LoVo (cell line): ENCODE data around the gene NSL1.
A peak's percentile ranks its signal among the peaks of the same experiment; 100 is the strongest.

Source experiments
- DNase-seq: peaks from one replicate; pipeline ENCODE4 v3.0.0-alpha.2; 2016; ENCODE audit warnings: low spot score

NSL1 gene

GRCh38 chr1:212703991-212704564 lies 87.5 kb downstream of the NSL1 start:
- no peak for DNase-seq

- DNase-seq = no peak
Measured at GRCh38 chr1:212702672-212703071, 88.9 kb downstream of the NSL1 start.

DNA sequence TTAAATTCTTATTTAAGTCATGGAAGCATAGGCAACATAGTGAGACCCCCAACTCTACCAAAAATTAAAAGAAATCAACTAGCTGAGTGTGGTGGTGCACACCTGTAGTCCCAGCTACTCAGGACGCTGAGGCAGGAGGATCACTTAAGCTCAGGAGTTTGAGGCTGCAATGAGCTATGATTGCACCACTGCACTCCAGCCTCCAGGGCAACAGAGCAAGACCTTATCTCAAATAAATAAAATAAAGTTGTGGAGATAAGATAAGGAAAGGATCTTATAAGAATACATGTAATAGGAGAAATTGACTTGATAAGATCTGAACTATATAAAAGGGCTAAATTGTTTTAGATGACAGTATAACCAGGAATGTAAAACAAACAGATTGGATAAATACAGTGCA lies 89.7 kb downstream of the NSL1 start:
- peak; percentile 50 for DNase-seq

DNA sequence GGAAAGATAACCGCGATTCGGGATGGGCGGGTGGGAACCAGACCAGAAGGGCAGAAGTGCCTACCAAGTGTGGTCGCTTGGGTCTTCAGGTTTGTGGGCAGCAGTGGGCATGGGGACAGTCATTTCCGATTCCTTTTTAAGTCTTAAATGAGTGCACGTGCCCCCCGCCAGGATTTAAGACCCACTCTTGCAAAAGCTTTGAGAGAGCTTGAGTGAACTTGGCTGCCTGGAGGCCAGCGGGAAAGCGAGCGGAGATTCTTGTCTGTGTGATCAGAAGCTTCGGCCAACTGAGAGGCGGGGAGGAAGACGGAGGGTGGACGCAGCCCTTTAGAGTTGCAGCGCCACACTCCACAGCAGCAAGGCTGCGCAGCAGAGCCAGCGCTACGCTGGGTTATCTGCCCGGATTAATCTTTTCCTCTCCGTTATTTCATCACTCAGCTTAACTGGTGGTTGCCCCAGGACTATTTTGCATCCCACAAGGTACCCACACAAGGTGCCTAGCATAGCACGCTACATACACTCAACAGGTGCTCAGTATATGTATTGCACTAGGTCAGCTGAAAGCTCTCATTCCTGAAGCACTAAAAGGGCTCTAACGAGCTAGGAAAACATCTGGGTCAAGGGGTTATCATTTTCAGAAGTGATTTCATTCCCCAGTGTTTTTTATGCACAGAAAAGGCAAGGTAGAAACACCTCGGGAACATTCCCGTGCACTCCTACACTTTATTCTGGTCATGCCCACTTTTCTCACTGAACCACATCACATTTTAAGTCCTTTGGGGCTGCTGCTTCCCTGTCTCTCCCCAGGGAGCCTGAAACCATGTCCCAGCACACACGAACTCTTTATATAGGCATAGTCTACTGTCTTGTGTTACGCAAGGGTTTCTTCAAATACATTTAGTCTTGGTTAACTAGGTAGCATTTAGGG lies 90.4 kb downstream of the NSL1 start:
- DNase-seq = no peak

DNA sequence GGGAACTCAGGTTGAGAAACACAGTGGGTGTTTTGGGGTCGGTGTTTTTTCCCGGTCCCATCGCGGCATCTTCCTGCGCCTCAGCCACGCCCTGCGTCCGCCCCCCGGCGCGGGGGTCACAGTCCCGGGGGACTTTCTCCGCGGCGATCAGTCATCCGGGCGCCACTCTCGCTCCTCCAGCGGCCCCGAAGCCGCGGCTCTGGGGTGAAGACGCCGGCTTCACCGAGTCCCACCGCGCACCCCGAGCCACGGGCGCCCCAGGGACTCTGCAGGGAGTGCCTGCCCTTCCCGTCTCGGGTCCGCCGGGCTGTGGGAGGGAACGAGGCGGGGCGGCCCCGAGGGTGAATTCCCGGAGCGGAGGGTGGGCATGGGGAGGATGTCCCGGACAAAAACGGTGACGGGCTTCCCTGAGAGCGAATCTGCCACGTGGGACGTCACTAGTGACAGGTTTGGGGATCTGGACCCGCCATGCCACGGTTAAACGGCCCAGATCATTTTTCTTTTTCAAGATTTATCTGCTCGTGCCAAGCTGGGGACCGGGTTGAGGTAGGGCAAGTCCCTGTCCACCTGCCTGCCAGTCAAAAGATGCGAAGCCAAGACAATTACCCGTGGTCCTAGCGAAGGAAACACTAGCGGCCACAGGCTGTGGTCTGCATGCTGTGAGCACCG lies 91.2 kb downstream of the NSL1 start:
- DNase-seq = peak; percentile 15

DNA sequence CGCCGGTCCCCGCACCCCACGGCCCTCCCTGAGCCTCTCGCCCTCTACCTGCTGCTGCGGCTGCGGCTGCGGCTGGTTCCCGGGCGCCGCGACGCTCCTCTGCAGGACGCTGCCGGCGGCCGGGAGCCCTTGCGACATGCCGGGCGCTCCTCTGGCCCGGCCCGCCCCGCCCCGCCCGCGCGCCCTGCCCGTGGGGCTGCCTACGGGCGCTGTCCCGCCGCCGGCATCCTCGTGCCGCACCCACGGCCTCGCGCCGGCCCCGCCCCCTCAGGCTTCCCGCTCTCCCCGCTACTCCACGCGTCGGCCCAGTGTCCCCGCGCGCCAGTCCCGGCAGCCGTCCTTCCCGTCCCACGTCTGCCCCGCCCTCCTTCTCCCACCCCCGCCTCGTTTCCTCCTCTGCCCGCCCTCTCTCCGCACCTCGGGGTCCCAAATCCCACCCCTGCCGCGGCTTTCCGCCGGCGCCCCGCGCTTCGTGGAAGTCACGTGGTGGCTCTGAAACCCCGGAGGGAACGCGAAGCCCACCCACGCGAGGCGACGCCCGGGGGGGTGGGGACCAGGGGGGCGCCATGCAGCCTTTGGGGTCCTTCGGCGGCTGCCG lies 91.9 kb downstream of the NSL1 start, which contains the start of gene BATF3:
Gene BATF3 (minus strand): TSS at position 216 of the 598 bp plus-strand sequence. CDS start 78 bp downstream, at position 138.
- peak; percentile 26 for DNase-seq

DNA sequence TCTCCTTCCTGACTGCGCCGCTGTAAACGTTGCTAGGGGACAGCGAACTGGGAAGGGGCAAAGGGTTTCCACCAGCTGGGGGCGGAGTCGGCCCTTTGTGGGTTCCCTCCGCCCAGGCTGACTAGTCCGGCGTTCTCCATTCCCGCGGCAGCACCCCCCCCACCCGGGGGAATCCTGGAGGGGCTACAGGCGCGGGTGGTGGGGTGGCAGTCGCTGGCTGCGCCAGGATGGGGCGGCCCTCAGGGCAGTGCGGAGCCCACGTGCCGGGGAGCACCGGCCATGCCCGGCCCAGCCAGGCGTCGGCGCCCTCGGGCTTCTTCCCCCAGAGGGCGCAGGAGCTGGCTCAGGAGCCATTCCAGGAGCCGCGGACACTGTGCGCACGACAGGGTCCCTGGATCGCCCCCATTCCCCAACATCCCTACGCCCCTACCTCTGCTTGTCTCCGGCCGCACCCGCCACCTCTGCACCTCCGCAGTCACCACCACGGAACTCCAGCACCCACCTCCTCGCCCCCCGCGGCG lies 92.4 kb downstream of the NSL1 start:
- DNase-seq = peak; percentile 58

DNA sequence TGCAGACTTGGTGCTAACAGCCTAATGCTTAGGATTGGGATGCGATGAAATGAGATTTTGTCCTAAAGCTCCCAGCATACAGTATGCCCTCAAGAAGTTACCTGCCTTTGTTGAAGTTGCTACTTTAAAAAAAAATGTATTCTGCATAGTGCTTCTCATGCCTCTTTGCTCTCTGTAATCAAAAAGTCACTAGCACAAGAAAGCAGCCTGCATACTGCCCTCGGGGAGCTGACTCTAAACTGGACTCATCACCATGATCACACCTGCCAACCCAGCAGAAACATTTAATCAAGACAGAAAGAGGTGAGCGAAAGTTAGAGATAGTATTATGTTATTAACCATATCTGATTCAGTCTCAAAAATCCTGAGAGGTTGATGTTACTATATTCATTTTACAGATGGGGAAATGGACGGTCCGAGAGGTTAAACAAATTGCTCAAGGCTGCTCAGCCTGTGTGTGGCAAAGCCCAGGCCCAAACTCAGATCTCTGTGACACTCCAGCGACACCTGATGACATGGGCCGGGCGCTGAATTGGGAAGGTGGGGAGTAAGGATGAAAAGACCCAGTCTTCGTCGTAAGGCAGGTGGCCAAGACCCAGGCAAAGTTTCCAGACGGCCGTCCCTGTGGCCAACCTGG lies 93.0 kb downstream of the NSL1 start:
- DNase-seq = no peak

DNA sequence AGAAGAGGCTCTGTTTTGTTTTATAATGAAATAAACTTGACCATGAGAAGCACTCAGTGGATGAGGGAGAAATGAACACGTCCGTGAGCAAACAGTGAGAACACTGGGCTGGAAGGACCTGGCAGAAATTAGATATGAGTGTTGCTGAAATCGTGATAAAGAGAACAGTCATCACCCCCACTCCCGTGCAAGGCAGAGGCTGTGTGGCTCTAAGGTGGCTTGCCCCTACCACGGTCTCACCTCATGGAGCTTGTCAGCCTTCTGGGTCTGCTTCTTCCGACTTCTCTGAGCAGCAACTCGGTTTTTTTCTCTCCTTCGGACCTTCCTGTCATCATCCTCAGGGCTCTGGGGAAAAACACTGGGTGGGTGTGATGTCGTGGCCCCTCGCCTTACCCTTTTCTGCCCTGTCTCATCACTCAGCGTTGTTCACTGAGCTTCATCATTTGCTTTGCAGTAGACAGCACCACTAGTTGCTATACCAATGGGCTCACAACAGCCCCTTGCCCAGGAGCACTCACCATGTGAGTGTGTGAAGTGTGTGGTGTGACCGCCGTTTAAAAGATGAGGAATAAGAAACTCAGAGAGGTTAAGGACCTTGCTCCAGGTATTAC lies 94.8 kb downstream of the NSL1 start:
- no peak for DNase-seq

DNA sequence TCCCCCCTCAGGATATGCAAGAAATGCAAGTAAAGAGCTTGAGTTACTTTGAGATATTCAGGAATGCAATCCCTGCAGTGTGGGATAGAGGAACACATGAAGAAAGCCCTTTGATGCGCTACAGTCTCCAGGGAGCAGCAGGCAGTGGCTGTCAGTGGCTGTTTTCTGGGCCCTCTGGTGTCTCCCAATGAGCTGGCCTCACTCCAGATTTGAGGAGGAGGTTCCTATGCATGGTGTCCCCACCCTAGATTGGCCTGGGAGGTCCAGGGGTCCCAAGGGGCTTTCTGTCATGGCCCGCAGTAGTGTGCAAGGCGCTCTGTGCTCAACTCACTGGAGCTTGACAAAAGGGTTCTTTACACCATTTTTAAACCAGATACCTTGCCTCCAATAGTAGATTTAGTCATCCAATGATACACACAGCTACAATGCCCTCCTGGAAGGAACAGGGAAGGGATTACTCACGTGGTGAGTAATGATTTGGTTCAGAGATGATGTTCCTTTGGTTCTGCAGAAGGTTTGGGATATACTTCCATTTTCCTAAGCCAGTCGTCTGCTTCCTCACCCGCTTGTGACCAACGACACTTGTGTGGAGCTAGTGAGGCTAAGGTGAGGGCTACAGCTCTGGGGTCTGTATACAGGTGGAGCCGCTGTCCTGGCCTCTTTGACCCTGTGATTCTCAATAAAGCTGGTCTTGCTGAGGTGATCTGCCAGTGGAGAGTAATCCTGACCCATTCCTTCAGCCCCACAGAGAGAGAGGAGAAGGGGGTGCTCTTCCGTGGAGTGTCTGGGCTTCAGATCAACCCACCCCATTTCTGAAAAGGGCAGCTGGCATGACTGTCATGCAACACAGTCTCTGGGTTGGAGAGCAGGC lies 98.6 kb downstream of the NSL1 start:
- no peak for DNase-seq

DNA sequence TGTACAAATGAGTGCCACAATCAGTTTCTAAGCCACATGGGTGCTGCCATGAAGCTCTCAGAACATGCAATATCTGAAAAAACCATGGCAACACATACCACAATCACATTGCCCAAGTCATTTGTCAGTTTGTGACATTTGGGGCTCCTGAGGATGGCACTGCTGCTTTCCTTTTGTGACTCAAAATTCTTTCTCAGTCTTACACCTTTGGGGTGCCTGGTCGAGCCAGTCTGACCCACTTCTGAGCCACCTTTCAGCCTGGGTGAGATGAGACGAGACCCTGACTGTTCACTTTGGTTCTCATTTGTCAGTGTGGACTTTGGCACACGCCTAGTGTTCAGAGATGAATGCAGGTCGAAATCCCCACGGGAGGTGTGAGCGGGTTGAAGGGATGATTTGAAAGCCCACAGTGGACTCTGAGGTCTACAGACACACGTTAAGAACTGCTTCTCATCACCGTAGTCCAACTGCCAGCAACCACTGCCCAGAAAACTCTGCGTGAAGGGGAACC lies 100.0 kb downstream of the NSL1 start:
- no peak for DNase-seq

GRCh38 chr1:212690816-212691403 lies 100.7 kb downstream of the NSL1 start:
- DNase-seq = no peak

DNA sequence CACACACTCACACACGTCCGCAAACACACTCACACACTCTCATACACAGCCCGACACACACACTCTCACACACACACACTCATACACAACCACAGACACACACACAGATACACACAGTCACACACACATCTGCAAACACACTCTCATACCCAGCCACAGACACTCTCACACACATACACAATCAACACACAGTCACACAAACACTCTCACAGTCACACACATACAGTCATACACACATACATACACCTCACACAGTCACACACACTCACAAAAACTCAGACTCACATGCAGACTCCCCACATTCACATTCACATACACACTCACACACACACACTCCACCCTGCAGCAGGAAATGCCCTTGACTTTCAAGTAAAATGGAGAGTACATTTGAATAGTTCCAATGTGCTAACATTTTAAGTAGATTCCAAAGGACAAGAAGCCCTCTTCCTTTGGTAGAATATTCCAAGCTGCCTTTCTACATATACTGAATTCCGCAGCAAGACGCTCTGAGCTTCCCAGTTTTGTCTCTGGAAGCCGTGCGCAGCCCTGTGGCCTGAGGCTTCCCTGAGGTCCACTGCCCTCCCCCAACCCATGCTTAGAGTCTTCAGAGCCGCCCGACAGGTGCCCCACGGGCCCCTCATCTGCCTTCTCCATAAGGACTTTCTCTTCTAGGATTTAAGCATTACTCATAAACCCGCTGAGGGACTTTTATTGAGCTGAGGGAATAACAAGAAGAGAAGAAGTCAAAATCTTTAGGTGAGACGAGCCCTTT lies 101.6 kb downstream of the NSL1 start:
- no peak for DNase-seq

GRCh38 chr1:212689196-212689725 lies 102.3 kb downstream of the NSL1 start:
- DNase-seq = no peak

GRCh38 chr1:212688341-212689047 lies 103.1 kb downstream of the NSL1 start:
- no peak for DNase-seq

- DNase-seq = no peak
Measured at GRCh38 chr1:212687811-212688210, 103.8 kb downstream of the NSL1 start.

DNA sequence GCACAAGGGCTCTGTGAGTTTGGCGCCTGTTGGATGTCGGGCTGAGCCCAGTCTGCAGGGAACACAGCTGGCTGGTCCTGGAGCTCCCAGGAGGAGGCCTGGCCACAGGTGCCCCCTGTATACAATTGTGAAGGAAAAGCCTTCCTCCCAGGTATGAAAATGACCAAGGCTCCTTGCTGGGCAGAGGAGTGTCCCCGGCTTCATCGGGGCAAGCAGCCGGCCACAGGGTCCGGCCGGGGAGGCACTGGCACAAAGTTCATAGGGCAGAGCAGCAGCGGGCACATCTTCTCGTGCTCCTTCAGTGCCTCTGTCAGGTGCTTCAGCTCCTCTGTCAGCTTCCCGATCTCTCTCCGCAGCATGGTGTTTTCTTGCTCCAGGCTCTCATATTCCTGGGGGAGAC lies 105.0 kb downstream of the NSL1 start:
- no peak for DNase-seq

DNA sequence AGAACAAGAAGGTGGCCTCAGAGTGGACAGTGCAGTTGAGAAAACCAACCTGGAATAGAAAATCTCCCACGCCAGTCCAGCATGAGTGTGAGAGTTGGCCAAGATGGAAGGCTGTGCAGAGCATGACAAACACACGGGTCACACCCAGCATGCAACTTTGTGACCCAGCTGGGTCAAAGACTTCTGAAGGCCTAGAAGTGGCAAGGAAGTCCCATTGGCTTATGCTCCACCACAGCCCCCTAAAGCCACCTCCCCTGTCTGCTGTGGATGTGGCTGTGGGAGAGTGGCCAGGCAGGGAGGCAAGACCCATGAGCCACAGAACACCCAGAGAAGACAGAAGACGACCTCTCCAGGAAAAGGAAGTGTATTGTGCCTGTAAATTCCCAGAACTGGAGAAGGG lies 105.5 kb downstream of the NSL1 start:
- DNase-seq = no peak
